ENCODE data around the gene CNOT8. TPM values are rescaled to one million over a fixed set of nuclear protein-coding genes. Genes with fewer than 3 reads are reported as not detected.
"Not testable (repeated sequence)": the region's sequence is repeated elsewhere in the genome, so short reads cannot be mapped to it uniquely, and the experiment has no call there.

Gene CNOT8
- total RNA-seq, 2 experiments from 2014 or later = 52.4 to 79.4 TPM

- no peaks in the 10 kb centered on the region for H3K9me3 ChIP-seq (ENCODE audit: low read length)
- intact Hi-C loops (cut with micrococcal nuclease; ENCODE audit: unreplicated experiment) = no loop called here
- no peaks in the 10 kb centered on the region for H3K9me2 ChIP-seq (ENCODE audit: insufficient read depth, low read length)
- TF ChIP-seq EZH2phosphoT487 (IDR thresholded peaks at IDR 0.05; ENCODE audit: borderline replicate concordance, low read depth, low read length) = no peak
- TF ChIP-seq, protein P1, sequence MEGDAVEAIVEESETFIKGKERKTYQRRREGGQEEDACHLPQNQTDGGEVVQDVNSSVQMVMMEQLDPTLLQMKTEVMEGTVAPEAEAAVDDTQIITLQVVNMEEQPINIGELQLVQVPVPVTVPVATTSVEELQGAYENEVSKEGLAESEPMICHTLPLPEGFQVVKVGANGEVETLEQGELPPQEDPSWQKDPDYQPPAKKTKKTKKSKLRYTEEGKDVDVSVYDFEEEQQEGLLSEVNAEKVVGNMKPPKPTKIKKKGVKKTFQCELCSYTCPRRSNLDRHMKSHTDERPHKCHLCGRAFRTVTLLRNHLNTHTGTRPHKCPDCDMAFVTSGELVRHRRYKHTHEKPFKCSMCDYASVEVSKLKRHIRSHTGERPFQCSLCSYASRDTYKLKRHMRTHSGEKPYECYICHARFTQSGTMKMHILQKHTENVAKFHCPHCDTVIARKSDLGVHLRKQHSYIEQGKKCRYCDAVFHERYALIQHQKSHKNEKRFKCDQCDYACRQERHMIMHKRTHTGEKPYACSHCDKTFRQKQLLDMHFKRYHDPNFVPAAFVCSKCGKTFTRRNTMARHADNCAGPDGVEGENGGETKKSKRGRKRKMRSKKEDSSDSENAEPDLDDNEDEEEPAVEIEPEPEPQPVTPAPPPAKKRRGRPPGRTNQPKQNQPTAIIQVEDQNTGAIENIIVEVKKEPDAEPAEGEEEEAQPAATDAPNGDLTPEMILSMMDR (conservative IDR thresholded peaks at IDR 0.05; ENCODE audit: low read length) = no peak
- H2AFZ ChIP-seq (ENCODE audit: low read length) = no peak overlapping the region
- BruUV-seq (replicated peaks) = no TSS peak
- no peaks in the 10 kb centered on the region for H3K79me2 ChIP-seq (ENCODE audit: insufficient read depth, low read depth, low read length)
- ChIA-PET POLR2A (interaction anchor here (0.9 to 1.4 kb wide), 2 partner anchors 23 to 42 kb away, joined by 3 to 4 read pairs; no protein-coding TSS in a partner anchor), CTCF (ENCODE audit: unreplicated experiment) (interaction anchor here (0.6 kb wide), 1 partner anchor 185 kb away, joined by 4 read pairs; no protein-coding TSS in a partner anchor)
- H3K4me1 ChIP-seq (ENCODE audit: insufficient read depth, low read length, poor library complexity, severe bottlenecking) = no peaks in the 10 kb centered on the region
- no peak overlapping the region for H3K4me3 ChIP-seq (ENCODE audit: low read depth, low read length, poor library complexity, severe bottlenecking)
- DNase-seq (ENCODE audit: low spot score) = no peak
- no peaks in the 10 kb centered on the region for H4K20me1 ChIP-seq (ENCODE audit: insufficient read depth, low read length)
- H3K27ac ChIP-seq (ENCODE audit: low read depth, low read length, poor library complexity, severe bottlenecking) = no peak overlapping the region
- no peak overlapping the region for H3K4me2 ChIP-seq (ENCODE audit: low read length)
- H3K36me3 ChIP-seq (ENCODE audit: insufficient read depth, low read length) = peaks cover 41% of the 10 kb centered on the region
Measured at GRCh38 chr5:154834053-154834452, 24.4 kb upstream of the CNOT8 start.

DNA sequence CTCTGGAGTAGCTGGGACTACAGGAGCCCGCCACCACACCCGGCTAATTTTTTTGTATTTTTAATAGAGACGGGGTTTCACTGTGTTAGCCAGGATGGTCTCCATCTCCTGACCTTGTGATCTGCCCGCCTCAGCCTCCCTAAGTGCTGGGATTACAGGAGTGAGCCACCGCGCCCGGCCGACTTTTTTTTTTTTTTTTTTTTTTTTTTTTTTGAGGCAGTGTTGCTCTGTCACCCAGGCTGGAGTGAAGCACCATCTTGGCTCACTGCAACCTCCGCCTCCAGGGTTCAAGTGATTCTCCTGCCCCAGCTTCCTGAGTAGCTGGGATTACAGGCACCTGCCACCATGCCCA lies 22.8 kb upstream of the CNOT8 start:
- POLR2A ChIA-PET = interaction anchor here (0.6 to 1.4 kb wide), 3 partner anchors 21 to 338 kb away, joined by 3 to 4 read pairs (median 4); no protein-coding TSS in a partner anchor
- H3K36me3 ChIP-seq (ENCODE audit: insufficient read depth, low read length) = peaks cover 26% of the 10 kb centered on the region
- H3K9me2 ChIP-seq (ENCODE audit: insufficient read depth, low read length); H3K79me2 ChIP-seq (ENCODE audit: insufficient read depth, low read depth, low read length); DNase-seq (ENCODE audit: low spot score); intact Hi-C loops (cut with micrococcal nuclease; ENCODE audit: unreplicated experiment); BruUV-seq (replicated peaks); H3K27ac ChIP-seq (ENCODE audit: low read depth, low read length, poor library complexity, severe bottlenecking); H4K20me1 ChIP-seq (ENCODE audit: insufficient read depth, low read length); H3K9me3 ChIP-seq (ENCODE audit: low read length); H3K4me2 ChIP-seq (ENCODE audit: low read length); H3K4me3 ChIP-seq (ENCODE audit: low read depth, low read length, poor library complexity, severe bottlenecking); H3K4me1 ChIP-seq (ENCODE audit: insufficient read depth, low read length, poor library complexity, severe bottlenecking); H2AFZ ChIP-seq (ENCODE audit: low read length); CTCF ChIA-PET (ENCODE audit: unreplicated experiment): not testable (repeated sequence)

DNA sequence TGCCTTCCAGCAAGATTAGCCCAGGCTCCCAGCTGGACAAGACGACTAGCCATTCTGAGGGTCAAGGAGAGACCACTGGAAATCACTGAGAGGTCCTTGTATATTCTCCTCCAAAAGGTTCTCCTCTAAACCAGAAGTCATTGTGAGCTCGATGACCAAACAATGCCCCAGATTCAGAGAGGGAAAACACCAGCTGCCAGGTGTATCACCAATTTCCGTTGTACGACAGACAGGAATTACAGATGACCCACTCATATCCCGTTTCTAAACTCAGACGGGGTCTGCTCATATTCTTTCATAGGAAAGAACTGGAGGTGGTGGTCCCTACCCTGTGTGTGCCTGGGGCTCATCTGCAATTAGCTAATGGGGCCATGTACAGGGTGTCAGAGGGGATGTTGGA lies 22.2 kb upstream of the CNOT8 start:
- no peak overlapping the region for H3K27ac ChIP-seq (ENCODE audit: low read depth, low read length, poor library complexity, severe bottlenecking)
- no peak overlapping the region for H2AFZ ChIP-seq (ENCODE audit: low read length)
- no peak overlapping the region for H3K4me3 ChIP-seq (ENCODE audit: low read depth, low read length, poor library complexity, severe bottlenecking)
- no peaks in the 10 kb centered on the region for H3K9me3 ChIP-seq (ENCODE audit: low read length)
- no TSS peak for BruUV-seq (replicated peaks)
- intact Hi-C loops (cut with micrococcal nuclease; ENCODE audit: unreplicated experiment) = no loop called here
- ChIA-PET POLR2A (interaction anchor here (0.6 kb wide), 1 partner anchor 52 kb away, joined by 3 read pairs; no protein-coding TSS in a partner anchor), CTCF (ENCODE audit: unreplicated experiment) (no interaction called here)
- H3K79me2 ChIP-seq (ENCODE audit: insufficient read depth, low read depth, low read length) = no peaks in the 10 kb centered on the region
- DNase-seq (ENCODE audit: low spot score) = no peak
- no peaks in the 10 kb centered on the region for H3K9me2 ChIP-seq (ENCODE audit: insufficient read depth, low read length)
- peaks cover 21% of the 10 kb centered on the region; the same call in 1 of the 2 replicates for H3K36me3 ChIP-seq (ENCODE audit: insufficient read depth, low read length)
- H3K4me2 ChIP-seq (ENCODE audit: low read length) = no peak overlapping the region
- TF ChIP-seq, protein P1 (conservative IDR thresholded peaks at IDR 0.05; ENCODE audit: low read length) = no peak
- no peak for TF ChIP-seq EZH2phosphoT487 (IDR thresholded peaks at IDR 0.05; ENCODE audit: borderline replicate concordance, low read depth, low read length)
- no peaks in the 10 kb centered on the region for H3K4me1 ChIP-seq (ENCODE audit: insufficient read depth, low read length, poor library complexity, severe bottlenecking)
- H4K20me1 ChIP-seq (ENCODE audit: insufficient read depth, low read length) = no peaks in the 10 kb centered on the region

Measured in OCI-LY7 (cell line).